CD14-positive monocyte (primary cell): Measurements from ENCODE around the gene CRBN. TPM values are rescaled to one million over a fixed set of nuclear protein-coding genes. Genes with fewer than 3 reads are reported as not detected.

ENCODE experiments used
- DNase-seq, 3 donors: peaks; one replicate each; pipeline ENCODE4 v3.0.0-alpha.2; 2011 to 2022
- H2AFZ ChIP-seq: 2 replicates; pipeline ENCODE4 v1.6.0; 2012; ENCODE audit warnings: mild to moderate bottlenecking, low read depth, low read length, inconsistent platforms; ENCODE audit not compliant: insufficient read depth, poor library complexity, severe bottlenecking
- H3K27ac ChIP-seq, 2 donors: 1 replicate in 1 of 2; 2 replicates in 1 of 2; pipeline ENCODE4 v1.5.1; 2012 to 2013; ENCODE audit warnings: low read length in 2 of 2, control low read depth in 1 of 2, inconsistent platforms in 1 of 2, low read depth in 1 of 2, mild to moderate bottlenecking in 1 of 2
- H3K27me3 ChIP-seq, 2 donors: one replicate each; pipeline versions ENCODE4 v1.6.0 to v1.6.1; 2011 to 2013; ENCODE audit warnings: low read length in 2 of 2; ENCODE audit not compliant: control insufficient read depth in 2 of 2, insufficient read depth in 2 of 2
- H3K36me3 ChIP-seq, 2 donors: replicated peaks in 1 of 2; 1 replicate in 1 of 2; 2 replicates in 1 of 2; pipeline versions ENCODE4 v1.5.1 to v1.6.1; 2012 to 2013; ENCODE audit warnings: low read length in 2 of 2, control low read depth in 1 of 2, inconsistent platforms in 1 of 2, mild to moderate bottlenecking in 1 of 2; ENCODE audit not compliant: insufficient read depth in 2 of 2, control insufficient read depth in 1 of 2
- H3K4me1 ChIP-seq, 2 donors: 1 replicate in 1 of 2; 2 replicates in 1 of 2; pipeline versions ENCODE4 v1.5.1 to v1.6.1; 2012 to 2013; ENCODE audit warnings: low read length in 2 of 2, control low read depth in 1 of 2, inconsistent platforms in 1 of 2, mild to moderate bottlenecking in 1 of 2, moderate library complexity in 1 of 2; ENCODE audit not compliant: insufficient read depth in 2 of 2, control insufficient read depth in 1 of 2
- H3K4me2 ChIP-seq: replicated peaks from 2 replicates; pipeline ENCODE3; 2012; ENCODE audit warnings: low read length, moderate library complexity, mild to moderate bottlenecking; ENCODE audit not compliant: poor library complexity, severe bottlenecking; ENCODE audit errors: extremely low read depth
- H3K4me3 ChIP-seq, 3 experiments: fragments of 200-600 bp in 1 of 3; sonication (generic) in 1 of 3; replicated peaks in 1 of 3; 1 replicate in 2 of 3; 2 replicates in 1 of 3; pipeline ENCODE4 v1.5.1; 2011 to 2013; ENCODE audit warnings: low read length in 3 of 3, mild to moderate bottlenecking in 3 of 3, control low read depth in 2 of 3, low read depth in 2 of 3, inconsistent platforms in 1 of 3, moderate library complexity in 1 of 3
- H3K79me2 ChIP-seq: 2 replicates; pipeline ENCODE4 v1.6.0; 2012; ENCODE audit warnings: mild to moderate bottlenecking, control low read depth, inconsistent platforms, low read length, moderate library complexity; ENCODE audit not compliant: insufficient read depth
- H3K9ac ChIP-seq: 2 replicates; pipeline ENCODE4 v1.6.0; 2017; ENCODE audit warnings: low read length, mild to moderate bottlenecking; ENCODE audit not compliant: insufficient read depth, poor library complexity, severe bottlenecking
- H3K9me3 ChIP-seq, 2 donors: replicated peaks in 1 of 2; 1 replicate in 1 of 2; 2 replicates in 1 of 2; pipeline versions ENCODE4 v1.5.1 to v1.6.1; 2012 to 2013; ENCODE audit warnings: low read length in 2 of 2, control low read depth in 1 of 2; ENCODE audit not compliant: control insufficient read depth in 1 of 2, insufficient read depth in 1 of 2
- H4K20me1 ChIP-seq: 2 replicates; pipeline ENCODE4 v1.6.0; 2012; ENCODE audit warnings: mild to moderate bottlenecking, low read length, control low read depth, moderate library complexity; ENCODE audit not compliant: insufficient read depth
- H3K27ac Mint-ChIP-seq, 7 donors: one replicate each; pipeline ENCODE4 v1.8.0; 2020; ENCODE audit warnings: mild to moderate bottlenecking in 7 of 7, mixed read lengths in 7 of 7, moderate library complexity in 6 of 7, inconsistent platforms in 2 of 7
- H3K27me3 Mint-ChIP-seq, 3 donors: one replicate each; pipeline ENCODE4 v1.8.0; 2021 to 2022; ENCODE audit warnings: low read depth in 3 of 3, mild to moderate bottlenecking in 3 of 3, mixed read lengths in 3 of 3, moderate library complexity in 3 of 3, inconsistent platforms in 1 of 3
- H3K36me3 Mint-ChIP-seq, 2 donors: one replicate each; pipeline ENCODE4 v1.8.0; 2020; ENCODE audit warnings: mixed read lengths in 2 of 2, inconsistent platforms in 1 of 2, mild to moderate bottlenecking in 1 of 2
- H3K4me1 Mint-ChIP-seq: one replicate; pipeline ENCODE4 v1.8.0; 2020; ENCODE audit warnings: mild to moderate bottlenecking, mixed read lengths
- H3K4me3 Mint-ChIP-seq, 2 donors: one replicate each; pipeline ENCODE4 v1.8.0; 2020; ENCODE audit warnings: mild to moderate bottlenecking in 2 of 2, mixed read lengths in 2 of 2, moderate library complexity in 1 of 2
- H3K9me3 Mint-ChIP-seq, 7 donors: one replicate each; pipeline ENCODE4 v1.8.0; 2020 to 2022; ENCODE audit warnings: mixed read lengths in 7 of 7, mild to moderate bottlenecking in 6 of 7, moderate library complexity in 6 of 7, inconsistent platforms in 2 of 7
- CTCF ChIP-seq: fragments of 200-600 bp; IDR thresholded peaks from one replicate; pipeline ENCODE4 v1.8.0; 2022; ENCODE audit warnings: antibody characterized with exemption, mild to moderate bottlenecking
- WGBS: methylation state at CpG from one replicate; pipeline ENCODE4 v1.1.5; 2013; ENCODE audit warnings: missing lambda C conversion rate; ENCODE audit not compliant: insufficient coverage; 5-methylcytosine and 5-hydroxymethylcytosine counted together
- intact Hi-C, 2 donors: fragments of 100-400 bp; cut with micrococcal nuclease; formaldehyde crosslinking; loops; one replicate each; pipeline versions ENCODE4 v1.15.0 to v1.15.1; 2023
- polyA plus RNA-seq, 3 donors: library from polyadenylated mRNA; depleted of rRNA in 1 of 3; unstranded in 2 of 3; stranded (reverse) in 1 of 3; fragments of 300-500 nt in 2 of 3; fragments of >200 nt in 1 of 3; fragmentation: Illumina TruSeq in 2 of 3; gene quantifications; 1 replicate in 2 of 3; 2 replicates in 1 of 3; pipeline ENCODE4 v1.2.3, GENCODE V29; 2012 to 2021

The CRBN gene
- polyA plus RNA-seq, 3 donors: 53.1 to 98.3 (median 96.1) TPM

GRCh38 chr3:3165650-3166049 is 13.8 kb downstream of the CRBN start:
- no peaks in the 10 kb centered on the region for H3K27me3 Mint-ChIP-seq
- TF ChIP-seq CTCF: no peak
- intact Hi-C loops: no loop called here
- H3K27ac Mint-ChIP-seq: no peak overlapping the region
- no peak overlapping the region for H3K4me3 Mint-ChIP-seq
- Histone ChIP-seq H3K79me2 (peaks cover 4% of the 10 kb centered on the region), H3K27ac (no peak overlapping the region), H4K20me1 (peaks cover 19% of the 10 kb centered on the region), H3K27me3 (no peaks in the 10 kb centered on the region), H3K9ac (no peak overlapping the region), H3K4me1 (no peaks in the 10 kb centered on the region), H2AFZ (no peak overlapping the region), H3K36me3 (peaks cover 95 to 100% of the 10 kb centered on the region in 2 donors), H3K9me3 (no peaks in the 10 kb centered on the region), H3K4me3 (no peak overlapping the region), H3K4me2 (no peak overlapping the region)
- H3K9me3 Mint-ChIP-seq: no peaks in the 10 kb centered on the region
- 90% methylated on average over 2 of the region's 3 CpGs for WGBS
- DNase-seq: no peak
- peaks cover 71 to 74% of the 10 kb centered on the region in 2 donors for H3K36me3 Mint-ChIP-seq
- H3K4me1 Mint-ChIP-seq: no peaks in the 10 kb centered on the region

- peaks cover 95 to 100% of the 10 kb centered on the region in 2 donors for H3K36me3 ChIP-seq
- no peak overlapping the region for H3K4me3 Mint-ChIP-seq
- H4K20me1 ChIP-seq: peaks cover 19% of the 10 kb centered on the region
- no peak overlapping the region for H3K4me2 ChIP-seq
- H2AFZ ChIP-seq: no peak overlapping the region
- no peaks in the 10 kb centered on the region for H3K4me1 ChIP-seq
- TF ChIP-seq CTCF: no peak
- no peak overlapping the region for H3K4me3 ChIP-seq
- H3K9me3 ChIP-seq: no peaks in the 10 kb centered on the region
- H3K9me3 Mint-ChIP-seq: no peaks in the 10 kb centered on the region
- no peaks in the 10 kb centered on the region for H3K4me1 Mint-ChIP-seq
- no CpG with 5 or more reads among the region's 3 CpGs for WGBS
- no peaks in the 10 kb centered on the region for H3K27me3 Mint-ChIP-seq
- no peak overlapping the region for H3K27ac Mint-ChIP-seq
- peaks cover 71 to 73% of the 10 kb centered on the region in 2 donors for H3K36me3 Mint-ChIP-seq
- no peak overlapping the region for H3K9ac ChIP-seq
- no peaks in the 10 kb centered on the region for H3K27me3 ChIP-seq
- no peak for DNase-seq
- H3K27ac ChIP-seq: no peak overlapping the region
- intact Hi-C loops: no loop called here
- H3K79me2 ChIP-seq: no peaks in the 10 kb centered on the region
These were observed 14.2 kb downstream of the CRBN start for GRCh38 chr3:3165241-3165640.
